GM10847 (cell line): ENCODE data around the gene SYNGR1.

ENCODE experiments used
- POLR2A ChIP-seq: IDR thresholded peaks from 2 replicates; pipeline ENCODE4 v1.6.1; 2011; ENCODE audit not compliant: insufficient read length; ENCODE audit errors: extremely low read depth

SYNGR1 gene

DNA sequence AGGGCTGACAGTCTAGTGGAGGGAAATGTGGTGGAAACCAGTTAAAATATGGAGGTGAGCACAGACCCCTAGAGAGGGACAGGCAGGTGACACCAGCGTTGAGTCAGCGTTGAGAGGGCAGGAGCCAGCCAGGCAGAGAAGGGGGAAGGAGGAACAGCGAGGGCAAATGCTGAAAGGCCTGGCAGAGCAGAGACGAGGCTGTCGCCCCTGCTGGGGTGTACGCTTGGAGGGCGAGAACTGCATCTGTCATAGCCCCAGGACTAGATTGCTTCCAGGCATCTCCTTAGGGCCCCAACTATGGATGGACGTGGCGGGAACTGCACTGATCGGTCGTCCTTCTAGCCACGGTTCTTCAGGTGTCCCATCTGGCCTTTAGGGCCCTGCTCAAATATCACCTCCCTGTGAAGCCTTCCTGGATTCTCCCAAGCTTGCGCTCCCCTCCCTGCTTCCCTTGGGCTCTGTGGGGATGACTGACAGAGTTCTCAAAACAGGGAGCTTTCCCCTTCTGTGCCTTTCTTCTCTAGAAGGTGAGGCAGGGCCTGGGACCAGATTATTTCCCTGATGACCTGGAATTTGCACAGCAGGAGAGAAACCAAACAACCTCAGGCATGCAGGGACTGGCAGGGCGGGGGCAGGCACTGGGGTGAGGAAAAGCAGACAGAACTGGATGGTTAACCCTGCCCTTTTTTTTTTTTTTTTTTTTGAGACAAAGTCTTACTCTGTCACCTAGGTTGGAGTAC lies 11.1 kb downstream of the SYNGR1 start:
- TF ChIP-seq POLR2A, result no peak

DNA sequence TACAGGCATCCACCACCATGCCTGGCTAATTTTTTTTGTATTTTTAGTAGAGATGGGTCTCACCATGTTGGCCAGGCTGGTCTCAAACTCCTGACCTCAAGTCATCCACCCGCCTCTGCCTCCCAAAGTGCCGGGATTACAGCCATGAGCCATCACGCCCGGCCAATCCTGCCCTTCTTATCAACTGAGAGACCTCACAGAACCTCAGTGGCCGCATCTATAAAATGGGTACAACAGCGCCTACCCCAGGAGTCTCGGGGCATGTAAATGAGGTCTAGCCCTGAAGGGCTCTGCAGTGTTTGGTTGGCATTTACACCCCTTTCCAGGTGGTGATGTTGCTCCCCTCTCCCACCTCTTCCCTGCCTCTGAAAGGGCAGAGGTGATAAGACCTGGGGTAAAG lies 11.7 kb downstream of the SYNGR1 start:
- TF ChIP-seq POLR2A, result no peak

DNA sequence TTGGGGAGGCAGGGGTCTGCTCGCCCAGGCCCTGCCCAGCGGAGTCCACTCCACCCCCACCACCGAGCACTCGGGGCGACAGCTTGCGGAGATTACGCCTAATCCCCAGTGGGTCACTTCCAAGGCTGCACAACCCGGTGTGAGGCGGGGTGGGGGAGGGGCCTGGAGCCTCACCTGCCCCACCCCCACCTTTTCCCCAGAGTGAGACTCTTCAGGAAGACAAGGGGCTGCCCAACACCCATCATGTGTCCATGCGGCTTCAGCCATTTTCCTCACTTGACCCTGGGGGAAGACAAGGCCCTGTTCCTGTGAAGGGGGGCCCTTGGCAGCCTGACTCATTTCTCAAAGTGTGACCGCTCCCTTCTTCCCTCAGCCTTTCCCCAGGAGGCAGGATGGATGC lies 12.5 kb downstream of the SYNGR1 start:
- no peak for TF ChIP-seq POLR2A

DNA sequence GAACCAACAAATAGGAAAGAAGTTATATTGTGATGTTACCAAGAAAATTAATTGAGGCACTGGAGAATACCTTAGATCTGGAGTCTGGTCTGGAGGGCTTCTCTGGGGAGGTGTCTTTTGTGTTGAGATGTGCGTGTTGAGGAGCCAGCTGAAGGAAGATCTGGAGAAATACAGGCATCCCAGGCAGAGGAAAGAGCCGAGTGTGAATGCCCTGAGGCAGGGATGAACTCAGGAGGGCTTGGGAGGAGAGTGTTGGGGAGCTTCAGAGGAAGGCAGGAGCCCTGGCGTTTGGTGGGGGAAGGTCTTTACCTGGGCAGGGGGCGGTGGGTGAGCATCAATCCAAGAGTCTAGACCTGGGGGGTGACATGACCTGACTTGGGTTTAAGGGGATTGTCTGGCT lies 13.1 kb downstream of the SYNGR1 start:
- no peak for TF ChIP-seq POLR2A

DNA sequence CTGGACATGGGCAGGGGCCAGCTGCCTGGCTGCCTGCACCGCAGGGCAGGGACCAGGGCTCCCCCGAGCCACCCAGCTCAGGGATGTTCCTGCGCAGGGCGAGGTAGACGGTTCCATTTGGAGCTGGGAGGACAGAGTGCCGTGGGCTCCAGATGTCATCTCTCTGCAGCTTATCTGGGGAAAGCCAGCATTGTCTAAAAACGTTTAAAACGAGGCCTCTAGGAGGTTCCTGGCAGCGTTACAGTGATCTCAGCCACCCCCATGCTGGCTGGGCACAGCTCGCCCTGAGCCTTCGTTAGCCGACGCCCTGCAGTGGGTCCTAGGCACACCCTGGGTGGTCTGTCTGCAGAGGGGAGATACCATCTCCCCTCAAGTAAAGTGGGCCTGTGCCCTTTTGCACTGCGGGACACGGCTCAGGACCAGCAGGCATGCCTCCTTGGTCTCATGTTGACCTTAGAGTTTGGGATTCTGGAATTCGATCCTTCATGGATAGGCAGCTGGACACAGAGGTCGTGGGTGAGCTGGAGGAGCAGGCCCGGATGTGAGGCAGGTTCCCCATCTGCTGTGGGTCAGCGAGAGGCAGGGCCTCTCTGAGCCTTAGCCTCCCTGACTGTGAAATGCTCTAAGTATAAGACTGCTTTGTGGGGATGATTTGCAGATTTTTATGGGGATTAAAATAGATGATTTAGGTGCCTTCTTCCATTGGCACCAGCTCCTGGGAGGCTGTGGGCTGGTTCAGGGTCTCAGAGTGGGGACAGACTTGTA lies 14.1 kb downstream of the SYNGR1 start:
- no peak for TF ChIP-seq POLR2A

DNA sequence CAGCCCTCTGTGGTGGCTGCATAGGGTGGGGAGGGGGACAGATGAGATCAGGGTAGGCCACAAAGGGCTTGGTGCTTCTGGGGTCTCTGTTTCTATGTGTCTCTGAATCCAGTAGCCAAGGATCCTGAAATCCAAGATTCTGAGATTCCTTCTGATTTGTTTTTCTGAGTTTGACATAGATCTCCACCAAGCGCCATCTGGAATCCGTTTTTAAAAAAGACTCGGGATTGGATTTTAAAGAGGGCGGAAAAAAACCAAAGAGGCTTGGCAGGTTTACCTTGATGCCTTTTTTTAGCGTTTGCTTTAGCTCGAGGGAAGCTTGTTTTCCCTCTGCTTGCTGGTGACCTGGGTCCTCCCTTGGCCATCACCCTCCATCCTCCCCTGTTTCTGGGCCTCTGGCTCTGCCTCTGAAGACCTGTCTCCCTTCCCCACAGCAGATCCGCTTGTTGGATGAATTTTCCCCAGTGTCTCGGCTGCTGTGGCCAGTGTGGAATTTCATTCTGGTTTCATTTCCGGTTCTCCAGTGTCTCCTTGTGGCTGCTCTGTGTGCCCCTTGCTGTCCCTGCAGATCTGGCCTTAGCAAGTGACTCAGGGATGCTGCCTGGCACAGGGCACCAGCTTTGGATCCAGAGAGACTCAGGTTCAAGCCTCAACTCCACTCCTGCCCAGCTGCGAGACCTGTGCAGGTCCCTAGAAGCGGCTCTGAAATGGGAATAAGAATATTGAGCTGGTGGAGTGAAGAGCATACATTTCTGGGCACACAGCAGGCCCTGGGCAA lies 15.1 kb downstream of the SYNGR1 start:
- TF ChIP-seq POLR2A, result no peak

DNA sequence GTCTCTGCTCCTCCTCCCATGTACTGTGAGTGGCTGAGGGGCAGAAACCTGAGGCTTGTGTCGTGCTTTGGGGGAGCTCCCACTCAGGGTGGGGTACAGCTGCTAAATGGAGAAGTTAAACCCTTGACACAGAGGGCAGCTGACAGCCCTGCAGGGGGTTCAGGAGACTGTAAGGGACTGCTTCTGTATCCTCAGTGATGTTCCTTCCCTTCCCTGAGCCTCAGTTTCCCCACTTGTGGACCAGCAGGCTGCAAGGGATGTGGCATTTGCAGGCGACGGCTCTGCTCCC lies 15.6 kb downstream of the SYNGR1 start:
- TF ChIP-seq POLR2A, result no peak

DNA sequence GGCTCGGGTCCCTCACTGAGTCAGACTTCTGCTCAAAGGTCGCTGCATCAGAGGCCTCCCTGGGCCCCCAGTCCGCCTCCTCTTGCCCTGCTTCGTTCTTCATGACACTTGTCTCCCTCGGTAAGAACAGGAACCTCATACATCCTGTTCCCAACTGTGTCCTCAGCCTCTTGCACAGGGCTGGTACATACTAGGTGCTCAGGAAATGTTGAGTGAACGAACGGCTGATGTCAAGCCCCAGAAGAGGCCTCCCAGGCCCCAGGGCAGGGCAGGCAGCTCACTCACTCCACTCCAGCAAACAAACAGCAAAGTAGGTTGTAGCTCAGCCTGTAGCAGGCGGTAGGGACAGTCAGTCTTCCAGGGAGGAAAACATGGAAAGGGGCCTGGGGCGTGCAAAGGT lies 17.2 kb downstream of the SYNGR1 start:
- TF ChIP-seq POLR2A, result no peak

DNA sequence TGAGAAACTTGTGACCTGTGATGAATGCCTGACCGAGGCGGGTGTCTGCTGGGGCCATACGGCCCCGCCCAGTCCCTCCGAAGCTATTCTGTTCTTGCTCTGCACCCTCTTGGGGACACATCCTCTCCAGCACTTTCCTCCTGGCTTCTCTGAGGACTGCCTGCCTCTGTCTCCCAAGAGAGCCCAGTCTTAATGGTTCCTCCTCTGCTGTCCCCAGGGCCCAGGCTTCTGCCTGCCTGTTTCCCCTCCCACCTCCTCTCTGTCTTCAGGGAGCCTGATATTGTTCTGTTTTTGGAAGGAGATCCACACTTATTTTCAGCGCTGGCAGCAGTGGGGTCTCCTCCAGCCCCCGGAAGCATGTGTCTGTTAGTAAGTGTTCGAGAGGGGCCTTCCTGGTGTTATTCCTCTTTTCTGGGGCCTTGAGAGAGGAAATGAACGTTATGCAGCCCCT lies 18.7 kb downstream of the SYNGR1 start:
- TF ChIP-seq POLR2A, result no peak

DNA sequence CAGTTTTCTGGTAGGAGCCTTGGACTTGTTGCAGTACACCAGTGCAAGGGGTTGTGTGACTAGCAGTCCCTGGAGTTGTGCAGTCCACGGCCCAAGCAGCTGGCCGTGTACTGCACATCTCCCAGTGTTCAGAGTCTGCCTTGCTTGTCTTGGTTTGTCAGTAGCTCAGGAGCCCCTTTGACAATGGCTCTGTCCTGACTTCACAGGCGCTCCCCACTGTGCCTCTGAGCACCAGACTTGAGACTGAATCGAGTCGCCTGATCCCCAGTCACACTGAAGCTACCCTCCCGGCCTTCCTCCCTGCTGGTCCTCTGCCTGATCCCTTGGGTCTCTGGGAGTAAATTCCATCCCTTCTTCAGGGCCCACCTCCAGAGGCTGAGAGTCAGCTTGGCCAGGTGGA lies 19.4 kb downstream of the SYNGR1 start:
- no peak for TF ChIP-seq POLR2A

DNA sequence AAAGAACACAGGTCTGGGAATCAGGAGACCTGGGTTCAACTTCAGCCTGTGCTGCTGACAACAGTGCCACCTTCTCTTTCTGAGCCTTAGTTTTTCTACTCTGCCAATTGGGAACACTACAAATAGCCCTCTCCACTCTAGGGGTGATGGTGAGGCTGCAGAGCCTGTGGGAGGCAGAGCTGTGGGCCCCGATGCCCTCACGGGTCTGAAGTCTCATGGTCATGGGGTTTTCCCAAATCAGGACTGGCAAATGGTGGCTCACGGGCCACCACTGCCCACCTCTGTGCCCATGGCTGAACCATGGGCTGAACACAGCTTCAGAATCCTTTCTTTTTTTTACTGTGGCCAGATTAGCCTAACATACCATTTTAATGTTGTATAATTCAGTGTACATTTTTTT lies 19.8 kb downstream of the SYNGR1 start:
- no peak for TF ChIP-seq POLR2A

DNA sequence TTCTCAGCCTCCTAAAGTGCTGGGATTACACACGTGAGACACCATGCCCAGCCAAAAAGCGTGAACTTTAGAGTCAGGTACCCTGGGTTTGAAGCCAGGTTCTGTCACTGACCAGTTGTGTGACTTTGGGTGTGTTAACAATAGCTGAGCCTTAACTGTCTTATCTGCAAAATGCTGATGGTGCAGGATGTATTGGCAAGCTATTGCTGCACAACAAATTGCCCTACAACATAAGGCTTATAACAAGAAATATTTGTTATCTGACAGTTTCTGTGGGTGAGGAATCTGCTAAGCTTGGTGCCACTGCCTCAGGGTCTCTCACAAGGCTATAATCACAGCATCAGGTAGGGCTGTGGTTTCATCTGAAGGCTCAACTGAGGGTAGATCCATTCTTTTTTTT lies 21.9 kb downstream of the SYNGR1 start:
- no peak for TF ChIP-seq POLR2A

DNA sequence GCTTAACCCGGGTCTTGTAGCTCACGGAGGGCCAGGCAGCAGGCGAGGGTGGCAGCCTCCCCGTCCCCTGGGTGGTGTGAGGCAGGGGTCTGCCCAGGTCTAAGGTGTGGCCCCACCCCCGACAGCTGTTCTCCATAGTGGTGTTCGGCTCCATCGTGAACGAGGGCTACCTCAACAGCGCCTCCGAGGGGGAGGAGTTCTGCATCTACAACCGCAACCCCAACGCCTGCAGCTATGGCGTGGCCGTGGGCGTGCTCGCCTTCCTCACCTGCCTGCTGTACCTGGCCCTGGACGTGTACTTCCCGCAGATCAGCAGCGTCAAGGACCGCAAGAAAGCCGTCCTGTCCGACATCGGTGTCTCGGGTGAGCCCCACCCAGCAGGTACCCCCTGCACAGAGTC lies 24.4 kb downstream of the SYNGR1 start:
- no peak for TF ChIP-seq POLR2A

DNA sequence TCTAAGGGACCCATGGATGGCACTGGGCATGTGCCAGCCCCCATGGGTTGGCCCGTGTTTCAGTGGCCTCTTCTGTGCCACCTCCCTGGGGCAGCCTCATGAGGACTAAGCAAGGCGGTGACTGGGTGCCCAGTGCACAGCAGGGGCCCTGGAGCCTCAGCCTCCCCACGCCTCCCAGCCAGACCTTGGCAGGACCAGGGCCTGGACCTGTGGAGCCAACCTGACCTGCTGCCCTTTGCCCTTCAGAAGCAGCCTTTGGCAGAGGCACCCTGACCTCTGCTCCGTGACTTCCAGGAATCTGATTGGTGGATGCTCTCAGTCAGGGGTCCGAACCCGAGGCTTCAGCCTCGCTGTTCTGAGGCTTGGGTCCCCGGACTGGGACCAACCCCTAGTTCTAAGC lies 25.0 kb downstream of the SYNGR1 start:
- TF ChIP-seq POLR2A, result no peak

DNA sequence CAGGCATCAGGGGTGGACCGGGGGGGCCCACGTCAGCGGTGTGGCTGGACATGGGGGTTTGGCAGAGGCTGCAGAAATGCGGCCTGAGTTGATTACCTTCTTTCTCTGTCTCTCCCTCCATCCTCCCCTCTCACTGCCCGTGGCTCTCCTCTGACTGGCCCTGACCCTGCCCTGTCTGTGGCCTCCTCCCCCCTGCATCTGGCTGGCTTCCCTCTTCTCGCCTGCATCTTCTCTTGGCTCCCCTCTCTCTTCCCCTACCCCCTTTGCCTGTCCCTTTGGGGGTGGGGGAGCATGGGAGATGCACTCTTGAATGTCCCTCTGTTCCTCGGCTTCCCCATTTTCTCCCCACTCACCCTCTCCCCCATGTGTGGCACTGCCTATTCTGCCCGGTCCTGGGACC lies 25.9 kb downstream of the SYNGR1 start:
- no peak for TF ChIP-seq POLR2A
